Activated CD4-positive, alpha-beta memory T cell treated with anti-CD3 and anti-CD28 coated beads for 36 hours (primary cell): ENCODE results near the gene SSTR5. TPM values are rescaled to one million over a fixed set of nuclear protein-coding genes. Genes with fewer than 3 reads are reported as not detected.

Source experiments
- CTCF ChIA-PET: fragments of 350-600 bp; sonication (Branson Sonifier 250); formaldehyde crosslinking; loops from one replicate; lab custom pipeline; 2021; ENCODE audit warnings: antibody characterized with exemption, inconsistent platforms; lab: Charles Lee
- POLR2A ChIA-PET: fragments of 350-600 bp; sonication (Branson Sonifier 250); formaldehyde crosslinking; loops from one replicate; lab custom pipeline; 2021; ENCODE audit warnings: antibody characterized with exemption; lab: Charles Lee
- DNase-seq: peaks from one replicate; pipeline ENCODE4 v3.0.0-alpha.2; 2020
- H3K27ac Mint-ChIP-seq: one replicate; pipeline ENCODE4 v1.8.0; 2021; ENCODE audit warnings: mixed read lengths
- H3K27me3 Mint-ChIP-seq: one replicate; pipeline ENCODE4 v1.8.0; 2021; ENCODE audit warnings: mixed read lengths
- H3K36me3 Mint-ChIP-seq: one replicate; pipeline ENCODE4 v1.8.0; 2021; ENCODE audit warnings: mixed read lengths
- H3K4me1 Mint-ChIP-seq: one replicate; pipeline ENCODE4 v1.8.0; 2021; ENCODE audit warnings: low read depth, mixed read lengths
- H3K4me3 Mint-ChIP-seq: one replicate; pipeline ENCODE4 v1.8.0; 2021; ENCODE audit warnings: mild to moderate bottlenecking, mixed read lengths
- H3K9me3 Mint-ChIP-seq: one replicate; pipeline ENCODE4 v1.8.0; 2021; ENCODE audit warnings: mixed read lengths
- intact Hi-C: fragments of 100-400 bp; cut with micrococcal nuclease; formaldehyde crosslinking; loops from one replicate; pipeline ENCODE4 v1.15.1; 2023
- total RNA-seq, 2 experiments: library from RNA; stranded (reverse); gene quantifications; one replicate each; pipeline ENCODE4 v1.2.3, GENCODE V29; 2021

SSTR5 gene
- total RNA-seq, 2 experiments from 2014 or later, result not detected

DNA sequence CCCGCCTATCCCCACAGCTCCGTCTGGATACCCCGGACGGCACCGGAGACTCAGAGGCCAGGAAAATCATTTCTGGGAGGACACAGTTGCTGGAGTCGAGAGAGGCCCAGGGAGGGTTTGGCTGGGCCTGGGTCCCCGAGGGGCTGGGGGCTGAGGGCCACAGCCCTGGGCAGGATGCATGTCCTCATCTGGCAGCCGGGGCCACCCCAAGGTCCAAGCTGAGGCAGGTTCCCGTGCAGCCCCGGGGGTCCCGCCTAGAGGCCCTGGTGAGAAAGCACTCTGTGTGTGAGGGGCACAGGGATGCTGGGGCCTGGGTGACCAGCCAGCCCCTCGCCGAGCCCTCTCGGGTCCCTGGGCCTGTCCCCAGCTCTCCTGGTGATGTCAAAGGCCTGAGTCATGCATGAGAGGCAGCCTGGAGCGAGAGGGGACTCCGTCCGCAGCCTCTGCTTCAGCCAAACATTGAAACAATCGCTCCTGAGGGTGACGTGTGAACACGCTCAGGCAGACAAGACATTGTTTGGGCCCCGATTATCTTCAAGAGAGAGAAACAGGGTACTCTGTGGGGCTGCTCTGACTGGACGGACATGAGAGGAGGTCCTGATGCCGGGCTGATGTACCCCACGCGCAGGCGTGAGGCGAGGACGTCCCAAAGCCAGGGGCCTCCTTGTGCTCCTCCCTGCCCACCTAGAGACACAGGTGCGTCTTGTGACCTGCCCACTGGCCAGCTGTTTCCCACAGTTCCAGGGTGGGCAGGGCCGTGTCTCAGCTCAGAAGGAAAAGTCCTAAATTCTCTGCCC, 49.3 kb downstream of the SSTR5 start:
- Mint-ChIP-seq H3K9me3 (no peaks in the 10 kb centered on the region), H3K36me3 (no peaks in the 10 kb centered on the region), H3K27me3 (no peaks in the 10 kb centered on the region), H3K4me1 (no peaks in the 10 kb centered on the region), H3K27ac (no peak overlapping the region), H3K4me3 (no peak overlapping the region)
- ChIA-PET POLR2A (no interaction called here), CTCF (no interaction called here)
- DNase-seq, result no peak
- intact Hi-C loops, result no loop called here

- no peak overlapping the region for H3K27ac Mint-ChIP-seq
- intact Hi-C loops, result no loop called here
- no peaks in the 10 kb centered on the region for H3K27me3 Mint-ChIP-seq
- CTCF ChIA-PET, result no interaction called here
- no peaks in the 10 kb centered on the region for H3K36me3 Mint-ChIP-seq
- H3K4me1 Mint-ChIP-seq, result no peaks in the 10 kb centered on the region
- no peak overlapping the region for H3K4me3 Mint-ChIP-seq
- DNase-seq, result no peak
- no peaks in the 10 kb centered on the region for H3K9me3 Mint-ChIP-seq
- POLR2A ChIA-PET, result no interaction called here
Observed at GRCh38 chr16:1122398-1122765, 49.8 kb downstream of the SSTR5 start.

- no peak overlapping the region for H3K4me3 Mint-ChIP-seq
- DNase-seq, result no peak
- H3K27me3 Mint-ChIP-seq, result no peaks in the 10 kb centered on the region
- ChIA-PET POLR2A (no interaction called here), CTCF (no interaction called here)
- no peak overlapping the region for H3K27ac Mint-ChIP-seq
- no peaks in the 10 kb centered on the region for H3K4me1 Mint-ChIP-seq
- H3K9me3 Mint-ChIP-seq, result no peaks in the 10 kb centered on the region
- no peaks in the 10 kb centered on the region for H3K36me3 Mint-ChIP-seq
- intact Hi-C loops, result no loop called here
Observed at GRCh38 chr16:1123525-1124230, 51.1 kb downstream of the SSTR5 start.

DNA sequence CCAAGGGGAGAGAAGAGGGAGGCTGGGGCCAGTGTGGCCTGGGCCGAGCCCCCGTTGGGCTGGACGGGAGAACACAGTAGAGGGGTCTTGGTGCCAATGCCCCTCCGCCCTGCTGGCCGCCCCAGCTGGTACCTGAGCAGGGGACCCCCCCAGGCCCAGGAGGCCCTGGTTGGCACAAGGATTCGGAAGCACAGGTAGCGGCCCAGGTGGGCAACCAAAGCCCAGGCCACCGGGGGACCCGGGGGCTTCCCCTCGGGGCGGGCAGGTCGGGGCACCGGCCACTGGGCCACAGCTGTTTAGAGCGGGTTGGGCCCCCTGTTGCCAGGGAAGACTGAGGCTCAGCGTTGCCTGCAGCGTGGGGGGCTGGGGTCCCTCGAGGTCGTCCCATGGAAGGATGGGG, 51.7 kb downstream of the SSTR5 start:
- no peaks in the 10 kb centered on the region for H3K36me3 Mint-ChIP-seq
- ChIA-PET CTCF (no interaction called here), POLR2A (no interaction called here)
- H3K4me3 Mint-ChIP-seq, result no peak overlapping the region
- no peak for DNase-seq
- intact Hi-C loops, result no loop called here
- H3K27ac Mint-ChIP-seq, result no peak overlapping the region
- no peaks in the 10 kb centered on the region for H3K9me3 Mint-ChIP-seq
- H3K27me3 Mint-ChIP-seq, result no peaks in the 10 kb centered on the region
- H3K4me1 Mint-ChIP-seq, result no peaks in the 10 kb centered on the region

DNA sequence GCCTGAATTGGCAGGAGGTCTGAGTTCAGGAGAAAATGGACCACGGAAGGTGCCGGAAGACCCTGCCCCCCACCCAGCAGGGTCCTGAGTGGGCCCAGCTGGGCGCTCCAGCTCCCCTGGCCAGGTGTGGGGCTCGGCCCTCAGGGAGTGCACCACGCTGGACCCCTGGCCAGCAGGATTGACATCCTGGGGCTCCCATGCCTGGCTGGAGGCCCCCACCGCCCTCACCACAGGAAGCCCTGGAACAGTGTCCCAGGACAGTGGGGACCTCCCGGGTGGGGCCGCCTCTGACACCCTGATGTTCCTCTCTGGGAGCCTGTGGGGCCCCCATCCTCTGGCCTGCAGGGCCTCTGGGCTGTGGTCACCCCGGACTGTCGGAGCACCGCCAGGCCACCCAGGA, 52.2 kb downstream of the SSTR5 start:
- H3K27me3 Mint-ChIP-seq, result no peaks in the 10 kb centered on the region
- no peaks in the 10 kb centered on the region for H3K36me3 Mint-ChIP-seq
- no peak overlapping the region for H3K4me3 Mint-ChIP-seq
- POLR2A ChIA-PET, result no interaction called here
- H3K9me3 Mint-ChIP-seq, result no peaks in the 10 kb centered on the region
- CTCF ChIA-PET, result no interaction called here
- H3K27ac Mint-ChIP-seq, result no peak overlapping the region
- no peaks in the 10 kb centered on the region for H3K4me1 Mint-ChIP-seq
- no peak for DNase-seq
- intact Hi-C loops, result no loop called here

GRCh38 chr16:1125471-1125870, 52.9 kb downstream of the SSTR5 start:
- H3K27ac Mint-ChIP-seq, result no peak overlapping the region
- intact Hi-C loops, result no loop called here
- DNase-seq, result peak; percentile 46
- no peaks in the 10 kb centered on the region for H3K9me3 Mint-ChIP-seq
- no peaks in the 10 kb centered on the region for H3K4me1 Mint-ChIP-seq
- H3K27me3 Mint-ChIP-seq, result no peaks in the 10 kb centered on the region
- no peaks in the 10 kb centered on the region for H3K36me3 Mint-ChIP-seq
- POLR2A ChIA-PET, result no interaction called here
- no peak overlapping the region for H3K4me3 Mint-ChIP-seq
- CTCF ChIA-PET, result no interaction called here

DNA sequence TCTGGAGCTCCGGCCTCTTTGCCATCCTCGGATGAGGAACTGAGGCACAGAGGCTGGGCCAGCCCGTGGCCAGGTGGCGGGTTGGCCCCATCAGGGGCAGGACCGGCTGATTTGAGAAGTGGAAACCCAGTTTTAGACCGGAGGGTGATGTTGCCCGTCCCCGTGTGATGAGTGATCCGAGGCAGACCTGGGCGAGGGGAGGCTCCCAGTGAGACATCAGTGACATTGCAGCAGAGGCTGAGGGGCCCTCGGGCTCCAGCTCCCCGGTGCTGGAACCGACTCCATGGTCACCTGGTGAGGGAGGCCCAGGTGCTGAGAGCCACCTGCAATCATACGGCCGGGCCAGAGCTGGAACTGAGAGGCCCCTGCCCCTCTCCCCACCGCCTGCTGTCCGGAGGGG, 53.5 kb downstream of the SSTR5 start:
- Mint-ChIP-seq H3K9me3 (no peaks in the 10 kb centered on the region), H3K4me3 (no peak overlapping the region), H3K27ac (no peak overlapping the region), H3K27me3 (no peaks in the 10 kb centered on the region), H3K4me1 (no peaks in the 10 kb centered on the region), H3K36me3 (no peaks in the 10 kb centered on the region)
- ChIA-PET POLR2A (no interaction called here), CTCF (no interaction called here)
- intact Hi-C loops, result no loop called here
- DNase-seq, result no peak

DNA sequence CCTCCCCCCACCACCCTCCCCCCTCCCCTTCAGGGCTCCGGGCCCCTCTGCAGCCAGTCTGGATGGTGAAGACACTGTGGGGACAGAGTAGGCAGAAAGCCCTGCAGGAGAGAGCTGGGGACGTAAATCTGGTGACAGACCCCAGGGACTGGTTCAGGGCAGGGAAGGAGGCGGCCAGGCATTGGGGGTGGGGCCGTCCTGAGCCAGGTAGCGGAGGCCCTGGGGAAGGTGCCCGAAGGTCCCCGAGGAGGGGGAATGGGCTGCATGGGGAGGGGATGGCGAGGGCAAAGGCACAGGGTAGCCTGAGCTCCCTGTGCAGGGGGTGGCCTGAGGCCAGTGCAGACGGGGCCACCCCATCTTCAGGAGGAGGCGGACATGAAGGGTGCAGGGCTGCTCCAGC, 54.0 kb downstream of the SSTR5 start:
- no peaks in the 10 kb centered on the region for H3K27me3 Mint-ChIP-seq
- no peaks in the 10 kb centered on the region for H3K36me3 Mint-ChIP-seq
- H3K9me3 Mint-ChIP-seq, result no peaks in the 10 kb centered on the region
- CTCF ChIA-PET, result no interaction called here
- intact Hi-C loops, result no loop called here
- DNase-seq, result no peak
- H3K4me3 Mint-ChIP-seq, result no peak overlapping the region
- POLR2A ChIA-PET, result no interaction called here
- H3K4me1 Mint-ChIP-seq, result no peaks in the 10 kb centered on the region
- no peak overlapping the region for H3K27ac Mint-ChIP-seq

GRCh38 chr16:1127101-1127500, 54.6 kb downstream of the SSTR5 start:
- H3K4me3 Mint-ChIP-seq, result no peak overlapping the region
- H3K4me1 Mint-ChIP-seq, result no peaks in the 10 kb centered on the region
- ChIA-PET CTCF (no interaction called here), POLR2A (no interaction called here)
- H3K36me3 Mint-ChIP-seq, result no peaks in the 10 kb centered on the region
- intact Hi-C loops, result no loop called here
- H3K9me3 Mint-ChIP-seq, result no peaks in the 10 kb centered on the region
- H3K27ac Mint-ChIP-seq, result no peak overlapping the region
- no peak for DNase-seq
- H3K27me3 Mint-ChIP-seq, result no peaks in the 10 kb centered on the region

GRCh38 chr16:1127971-1128715, 55.6 kb downstream of the SSTR5 start:
- ChIA-PET POLR2A (no interaction called here), CTCF (no interaction called here)
- intact Hi-C loops, result no loop called here
- Mint-ChIP-seq H3K4me3 (no peak overlapping the region), H3K4me1 (no peaks in the 10 kb centered on the region), H3K27me3 (no peaks in the 10 kb centered on the region), H3K36me3 (no peaks in the 10 kb centered on the region), H3K27ac (no peak overlapping the region), H3K9me3 (no peaks in the 10 kb centered on the region)
- no peak for DNase-seq

GRCh38 chr16:1129106-1129960, 56.8 kb downstream of the SSTR5 start:
- no peaks in the 10 kb centered on the region for H3K4me1 Mint-ChIP-seq
- ChIA-PET CTCF (no interaction called here), POLR2A (no interaction called here)
- H3K36me3 Mint-ChIP-seq, result no peaks in the 10 kb centered on the region
- no peak overlapping the region for H3K27ac Mint-ChIP-seq
- no peak overlapping the region for H3K4me3 Mint-ChIP-seq
- DNase-seq, result no peak
- H3K27me3 Mint-ChIP-seq, result no peaks in the 10 kb centered on the region
- no peaks in the 10 kb centered on the region for H3K9me3 Mint-ChIP-seq
- intact Hi-C loops, result no loop called here

- ChIA-PET POLR2A (no interaction called here), CTCF (no interaction called here)
- no peak overlapping the region for H3K27ac Mint-ChIP-seq
- no peaks in the 10 kb centered on the region for H3K4me1 Mint-ChIP-seq
- no peak for DNase-seq
- H3K4me3 Mint-ChIP-seq, result no peak overlapping the region
- no peaks in the 10 kb centered on the region for H3K36me3 Mint-ChIP-seq
- no peaks in the 10 kb centered on the region for H3K27me3 Mint-ChIP-seq
- intact Hi-C loops, result no loop called here
- no peaks in the 10 kb centered on the region for H3K9me3 Mint-ChIP-seq
Observed at GRCh38 chr16:1130382-1130781, 57.8 kb downstream of the SSTR5 start.
